H1 (cell line): ENCODE results near the gene SH3BP5.

Experiments used
- ATF2 ChIP-seq: IDR thresholded peaks from 2 replicates; pipeline ENCODE4 v1.6.1; 2012; ENCODE audit warnings: low read length, inconsistent platforms
- CTCF ChIP-seq, 3 experiments: IDR thresholded peaks; 1 replicate in 2 of 3; 2 replicates in 1 of 3; pipeline versions ENCODE4 v1.5.1 to v1.6.1; 2011; ENCODE audit warnings: low read length in 3 of 3, mild to moderate bottlenecking in 3 of 3, inconsistent platforms in 2 of 3, low read depth in 1 of 3, moderate library complexity in 1 of 3; ENCODE audit not compliant: insufficient read depth in 1 of 3; ENCODE audit errors: control extremely low read depth in 1 of 3
- EP300 ChIP-seq, 2 experiments: IDR thresholded peaks; 1 replicate in 1 of 2; 2 replicates in 1 of 2; pipeline ENCODE4 v1.6.1; 2011 to 2012; ENCODE audit warnings: low read depth in 2 of 2, low read length in 2 of 2, mild to moderate bottlenecking in 2 of 2, borderline replicate concordance in 1 of 2, inconsistent platforms in 1 of 2, moderate library complexity in 1 of 2
- EZH2 ChIP-seq: fragments of 200-600 bp; sonication (generic); IDR thresholded peaks from 2 replicates; pipeline ENCODE4 v1.7.1; 2012; ENCODE audit warnings: low read depth, mild to moderate bottlenecking, moderate library complexity, low read length, inconsistent platforms; ENCODE audit not compliant: severe bottlenecking
- GABPA ChIP-seq: IDR thresholded peaks from 2 replicates; pipeline ENCODE4 v1.6.1; 2011; ENCODE audit warnings: mild to moderate bottlenecking, low read length, moderate library complexity, borderline replicate concordance; ENCODE audit not compliant: insufficient read depth
- JUND ChIP-seq: IDR thresholded peaks from 2 replicates; pipeline ENCODE4 v1.6.1; 2011; ENCODE audit warnings: mild to moderate bottlenecking, improper control_type of control experiment, low read length
- MAX ChIP-seq: IDR thresholded peaks from 2 replicates; pipeline ENCODE4 v1.6.1; 2012; ENCODE audit warnings: inconsistent platforms
- POLR2A ChIP-seq, 2 experiments: IDR thresholded peaks; 1 replicate in 1 of 2; 2 replicates in 1 of 2; pipeline ENCODE4 v1.6.1; 2011; ENCODE audit warnings: low read depth in 2 of 2, low read length in 2 of 2, mild to moderate bottlenecking in 2 of 2; ENCODE audit errors: control extremely low read depth in 1 of 2
- SP1 ChIP-seq: IDR thresholded peaks from 2 replicates; pipeline ENCODE4 v1.6.1; 2011; ENCODE audit warnings: low read depth, low read length
- SUZ12 ChIP-seq: fragments of 200-600 bp; sonication (generic); IDR thresholded peaks from 2 replicates; pipeline ENCODE4 v1.6.1; 2012; ENCODE audit warnings: mild to moderate bottlenecking, inconsistent platforms, low read length, moderate library complexity, mixed read lengths
- YY1 ChIP-seq: IDR thresholded peaks from 2 replicates; pipeline ENCODE4 v1.6.1; 2011; ENCODE audit warnings: low read depth, mild to moderate bottlenecking, low read length

GRCh38 chr3:15214758-15215157 lies 117.6 kb downstream of the SH3BP5 start:
- TF ChIP-seq ATF2 (no peak), EZH2 (no peak), POLR2A (IDR thresholded peaks at IDR 0.05; ENCODE audit: control extremely low read depth in 1 of 2, low read depth in 2 of 2, low read length in 2 of 2) (no peak), MAX (no peak), CTCF (IDR thresholded peaks at IDR 0.05; ENCODE audit: control extremely low read depth in 1 of 3, insufficient read depth in 1 of 3, low read depth in 1 of 3, low read length in 3 of 3) (no peak), GABPA (no peak), SUZ12 (no peak), EP300 (IDR thresholded peaks at IDR 0.05; ENCODE audit: borderline replicate concordance in 1 of 2, low read depth in 2 of 2, low read length in 2 of 2) (no peak), YY1 (no peak), JUND (no peak), SP1 (no peak)
